Stimulated activated CD4-positive, alpha-beta T cell treated with anti-CD3 and anti-CD28 coated beads, Interleukin-15, amount 100 ng/mL, for 24 hours (primary cell): Measurements from ENCODE around the gene GUCY1B1.
"Not testable (repeated sequence)": the region's sequence is repeated elsewhere in the genome, so short reads cannot be mapped to it uniquely, and the experiment has no call there.

Source experiments
- DNase-seq: peaks from one replicate; pipeline ENCODE4 v3.0.0-alpha.2; 2020

Gene GUCY1B1

DNA sequence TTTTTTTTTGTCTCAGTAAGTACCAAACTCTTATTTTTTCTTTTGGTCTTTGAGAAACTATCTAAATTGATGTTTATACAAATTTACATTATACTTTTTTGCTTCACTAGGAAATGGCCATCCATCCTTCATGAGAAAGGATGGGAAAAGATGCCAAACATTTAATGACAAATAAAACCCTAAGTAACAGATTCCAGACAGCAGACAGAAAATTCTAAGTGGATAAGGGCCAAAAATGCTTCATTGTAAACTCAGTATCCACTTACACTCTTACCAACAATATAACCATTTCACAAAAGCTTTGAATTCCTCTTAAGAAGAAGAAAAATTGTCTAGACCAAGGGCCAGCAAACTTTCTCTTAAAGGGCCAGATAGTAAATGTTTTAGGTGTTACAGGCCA lies 3.5 kb downstream of the GUCY1B1 start:
- DNase-seq: no peak

DNA sequence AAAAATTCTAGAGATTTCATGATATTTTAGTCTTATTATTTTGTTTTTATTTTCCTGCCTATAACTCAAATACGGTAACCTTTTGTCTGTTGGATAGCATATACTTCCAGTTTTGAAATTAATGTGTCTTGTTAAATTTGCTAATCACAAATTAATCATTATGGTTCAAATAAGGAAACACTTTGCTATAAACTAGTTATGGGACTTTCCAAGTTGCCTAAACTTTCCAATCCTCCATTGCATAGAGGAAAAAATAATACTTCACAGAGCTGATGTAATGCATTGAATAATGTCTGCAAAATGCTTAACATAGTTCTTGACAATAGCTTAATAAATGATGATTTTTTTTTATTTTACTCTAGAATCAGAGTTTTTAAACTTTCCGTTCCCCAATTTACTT lies 4.7 kb downstream of the GUCY1B1 start:
- DNase-seq: no peak

DNA sequence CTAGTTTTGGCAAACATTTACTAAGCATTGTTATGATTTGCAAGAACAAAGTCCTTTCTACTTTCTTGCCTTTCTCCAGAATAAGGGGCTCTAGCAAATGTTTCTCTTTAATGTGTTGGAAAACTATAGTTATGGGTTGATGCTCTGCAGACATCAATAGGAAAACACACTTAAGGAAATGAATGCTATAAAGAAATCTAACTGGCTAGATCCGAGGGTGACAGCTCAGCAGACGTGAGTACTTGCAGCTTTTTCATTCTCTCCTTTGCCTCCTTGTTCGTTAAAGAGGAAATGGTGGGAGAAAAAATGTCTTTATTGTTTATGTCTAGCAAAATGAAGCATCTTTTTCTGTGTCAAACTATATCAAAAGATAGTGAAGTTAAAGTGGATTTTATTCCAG lies 6.3 kb downstream of the GUCY1B1 start:
- DNase-seq: no peak

DNA sequence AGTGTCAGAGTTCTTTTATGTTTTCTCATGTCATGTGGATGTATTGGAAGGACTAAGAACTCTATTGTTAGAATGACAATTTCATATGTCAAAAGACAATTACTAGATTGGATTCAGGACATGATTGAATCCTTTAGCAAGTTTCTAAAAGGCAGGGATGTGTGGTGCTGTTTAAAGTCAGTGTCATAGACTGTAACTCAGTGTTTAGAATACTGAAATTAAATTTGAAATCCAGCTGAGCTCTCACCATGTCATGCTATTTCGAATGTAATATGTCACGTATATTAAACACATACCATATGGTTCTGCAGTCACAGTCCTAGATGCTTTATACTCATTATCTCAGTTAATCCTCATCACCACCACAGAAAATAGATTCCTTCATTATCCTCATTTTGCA lies 7.8 kb downstream of the GUCY1B1 start:
- no peak for DNase-seq

DNA sequence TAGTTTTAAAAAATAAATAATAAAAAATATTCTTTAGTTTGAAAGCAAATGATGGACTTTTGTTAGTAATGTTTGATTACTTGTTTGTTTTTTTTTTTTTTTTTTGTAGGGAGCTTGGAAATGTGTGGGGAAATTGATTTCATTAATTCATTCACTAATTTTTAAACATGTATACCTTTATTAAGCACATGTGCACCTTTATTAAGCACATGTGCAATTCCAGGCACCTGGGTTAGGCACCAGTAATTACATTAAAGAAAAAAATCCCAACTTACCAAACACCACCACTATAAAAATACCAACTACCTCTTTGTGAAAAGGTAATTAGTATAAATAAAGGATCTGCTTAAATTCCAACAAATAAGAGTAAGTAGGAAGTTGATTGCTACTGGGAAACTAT lies 9.5 kb downstream of the GUCY1B1 start:
- no peak for DNase-seq

DNA sequence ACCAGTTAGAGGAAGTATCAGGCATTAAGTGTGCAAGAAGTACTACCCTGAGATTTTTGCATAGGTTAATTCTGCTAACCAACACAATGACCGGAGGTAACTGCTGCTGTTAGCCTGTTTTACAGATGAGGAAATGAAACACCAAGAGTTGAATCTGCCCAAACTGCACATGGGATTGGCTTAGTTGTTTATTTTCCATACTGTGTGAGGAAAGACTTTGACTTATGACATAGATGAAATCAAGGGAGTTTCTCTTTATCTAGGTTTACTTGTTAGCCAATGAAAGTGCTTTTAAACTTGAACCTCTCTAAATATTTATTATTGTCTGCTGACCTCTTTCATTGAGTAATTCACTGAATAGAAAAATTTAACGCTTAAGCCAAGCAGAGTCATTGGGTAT lies 10.3 kb downstream of the GUCY1B1 start:
- DNase-seq: no peak

DNA sequence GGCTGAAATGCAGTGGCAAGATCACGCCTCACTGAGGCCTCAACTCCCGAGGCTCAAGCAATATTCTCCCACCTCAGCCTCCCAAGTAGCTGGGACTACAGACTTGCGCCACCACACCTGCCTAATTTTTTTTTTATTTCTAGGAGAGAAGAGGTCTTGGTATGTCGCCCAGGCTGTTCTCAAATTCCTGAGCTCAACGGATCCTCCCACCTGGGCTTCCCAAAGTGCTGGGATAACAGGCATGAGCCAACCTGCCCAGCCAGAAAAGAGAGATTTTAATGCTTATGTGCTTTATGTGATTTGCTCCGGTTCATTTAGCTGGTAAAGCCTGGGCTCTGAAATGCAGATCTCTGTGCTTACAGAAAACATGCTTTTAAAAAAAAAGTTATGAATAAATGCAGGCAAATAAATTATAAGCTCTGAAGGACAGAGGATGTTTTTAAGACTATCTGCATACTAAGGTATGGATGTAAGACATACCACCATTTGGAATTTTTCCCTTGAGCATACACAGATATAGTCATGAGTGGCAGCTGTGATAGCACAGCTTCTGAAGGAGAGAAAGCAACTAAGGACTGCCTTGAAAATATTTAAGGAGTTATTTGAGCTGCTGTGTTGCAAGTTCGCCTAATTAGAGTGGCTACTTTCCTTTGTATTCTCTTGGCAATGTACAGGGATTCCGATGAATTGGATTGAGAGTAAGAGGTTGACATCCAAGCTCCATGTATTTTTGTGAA lies 13.8 kb downstream of the GUCY1B1 start:
- no peak for DNase-seq

DNA sequence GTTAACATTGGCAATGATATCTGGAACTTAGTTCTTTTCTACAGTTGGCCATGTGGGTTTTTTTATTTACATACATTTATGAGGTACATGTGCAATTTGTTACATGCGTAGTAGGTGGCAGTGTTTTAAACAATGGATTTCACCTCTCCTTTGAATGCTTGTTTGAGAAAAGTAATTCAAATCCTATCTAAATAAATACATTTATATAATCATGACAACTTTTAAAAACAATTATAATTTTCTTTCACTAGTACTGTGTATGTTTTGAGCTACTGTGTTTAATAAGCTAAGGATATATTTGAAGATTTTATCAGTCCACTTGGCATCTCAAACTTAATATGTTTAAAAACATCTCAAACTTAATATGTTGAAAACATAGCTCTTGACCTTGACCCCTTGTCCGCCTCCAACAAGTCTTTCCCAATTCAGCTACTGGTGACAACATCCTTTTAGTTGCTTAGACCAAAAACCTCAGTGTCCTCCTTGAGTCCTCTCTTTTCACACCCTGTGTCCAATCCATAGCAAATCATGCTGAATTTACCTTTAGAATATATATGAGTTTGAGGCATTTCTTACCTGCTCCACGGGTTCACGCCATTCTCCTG lies 14.5 kb downstream of the GUCY1B1 start:
- DNase-seq: no peak

DNA sequence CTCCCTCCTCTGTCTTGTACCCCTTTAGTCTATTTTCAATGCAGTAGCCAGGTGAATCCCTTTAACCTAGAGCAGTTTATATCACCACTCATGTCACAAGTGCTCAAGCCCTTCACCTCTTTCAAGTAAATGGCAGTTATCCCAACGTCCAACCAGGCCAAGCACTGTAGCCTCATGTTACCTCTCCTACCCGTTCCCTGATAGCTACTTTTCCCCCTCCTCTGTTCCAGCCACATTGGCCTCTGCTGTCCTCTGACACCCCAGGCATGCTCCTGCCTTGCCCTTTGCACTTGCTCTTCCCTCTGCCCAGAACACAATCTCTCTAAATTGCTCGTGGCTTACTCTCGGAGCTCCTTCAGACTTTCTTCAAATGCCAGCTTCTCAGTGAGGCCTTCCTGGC lies 15.2 kb downstream of the GUCY1B1 start:
- DNase-seq: no peak

DNA sequence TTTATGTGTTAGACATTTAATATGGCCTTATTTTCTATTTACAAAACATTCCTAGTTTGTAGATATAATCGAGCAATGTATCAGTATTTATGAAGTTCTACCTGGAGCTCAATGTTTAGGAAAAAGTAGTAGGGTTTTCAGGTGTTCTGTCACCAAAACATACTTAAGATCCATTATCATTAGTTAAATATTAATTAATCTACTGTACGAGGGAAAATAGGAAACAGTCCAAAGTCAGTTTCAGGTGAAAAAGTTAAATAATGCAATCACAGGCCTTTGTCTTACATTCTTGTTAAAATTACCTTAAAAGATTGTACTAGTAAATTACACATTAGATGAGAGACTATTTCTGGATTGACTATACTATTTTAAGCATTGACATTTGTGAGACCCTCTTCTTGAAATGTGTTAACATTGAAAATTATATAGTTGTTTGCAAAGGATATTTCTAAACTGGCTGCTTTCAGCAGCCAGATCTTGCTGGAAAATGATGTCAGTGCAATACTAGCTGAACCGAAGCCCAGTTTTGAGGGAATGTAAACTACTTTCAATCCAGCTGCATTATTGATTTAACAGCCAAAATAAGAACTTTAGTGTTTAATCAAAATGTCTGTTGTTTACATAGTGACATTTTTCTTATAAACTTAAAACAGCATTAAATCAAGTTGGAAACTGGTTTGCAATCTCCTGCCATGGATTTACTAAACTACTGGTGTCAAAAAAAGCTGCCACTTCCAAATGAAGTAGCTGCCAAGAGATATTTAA lies 19.3 kb downstream of the GUCY1B1 start:
- DNase-seq: no peak

DNA sequence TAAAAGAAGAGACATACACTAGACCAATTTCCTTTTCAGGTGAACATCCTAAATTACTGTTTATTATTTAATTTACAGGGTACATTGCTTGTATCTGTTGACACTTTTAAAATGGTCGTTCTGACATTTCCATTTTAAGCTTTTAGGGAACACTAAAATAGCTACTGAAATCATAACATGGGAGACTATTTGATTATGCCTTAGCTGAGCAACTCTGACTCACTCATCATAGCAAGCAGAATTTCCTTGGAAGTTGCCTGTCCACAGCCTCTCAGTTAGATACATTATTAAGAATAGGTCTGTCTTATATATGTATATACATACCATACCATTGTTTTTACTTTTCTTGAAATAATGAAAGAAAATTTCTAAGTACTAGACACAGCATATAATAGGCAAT lies 22.0 kb downstream of the GUCY1B1 start:
- no peak for DNase-seq

DNA sequence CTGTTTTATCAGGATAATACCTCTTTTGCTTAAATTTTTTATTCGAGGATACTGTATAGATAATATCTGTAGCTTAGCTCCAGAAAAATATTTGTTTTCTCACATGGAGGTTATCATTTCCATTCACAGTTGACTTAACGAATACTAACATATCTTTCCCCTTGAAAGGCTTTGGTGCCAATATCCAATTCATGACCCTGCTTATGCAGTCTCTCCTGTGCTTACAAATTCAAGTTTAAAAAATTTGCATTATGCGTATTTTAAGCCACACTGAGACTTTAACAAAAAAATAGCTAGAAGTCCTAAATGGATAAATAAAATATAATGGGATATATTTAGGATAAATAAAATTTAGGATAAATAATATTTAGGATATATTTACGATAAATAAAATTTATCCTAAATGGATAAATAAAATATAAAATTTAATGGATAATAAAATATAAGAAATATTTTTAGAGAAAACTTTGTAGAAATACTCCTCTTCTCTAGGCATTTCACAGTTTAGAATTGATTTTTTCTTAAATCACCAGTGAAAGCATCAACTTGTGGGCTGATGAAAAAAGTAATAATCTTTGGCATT lies 22.5 kb downstream of the GUCY1B1 start:
- no peak for DNase-seq

DNA sequence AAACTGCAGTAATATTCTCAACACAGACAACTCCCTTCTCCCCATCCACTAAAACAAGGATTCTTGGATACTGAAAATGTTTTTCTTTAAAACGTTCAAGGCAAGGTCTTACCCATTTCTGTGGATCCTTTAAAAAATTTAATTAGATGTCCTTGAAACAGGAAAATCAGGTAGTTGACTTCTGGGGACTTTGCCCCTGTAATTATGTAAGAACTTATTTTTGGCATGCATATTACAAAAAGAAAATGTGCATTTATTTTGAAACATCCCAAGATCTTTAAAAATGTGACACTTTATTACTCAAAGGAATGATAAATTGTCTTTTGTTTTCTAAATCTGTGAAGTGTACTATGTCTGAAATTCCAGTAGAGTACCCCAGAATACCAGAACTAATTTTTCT lies 25.8 kb downstream of the GUCY1B1 start:
- no peak for DNase-seq

DNA sequence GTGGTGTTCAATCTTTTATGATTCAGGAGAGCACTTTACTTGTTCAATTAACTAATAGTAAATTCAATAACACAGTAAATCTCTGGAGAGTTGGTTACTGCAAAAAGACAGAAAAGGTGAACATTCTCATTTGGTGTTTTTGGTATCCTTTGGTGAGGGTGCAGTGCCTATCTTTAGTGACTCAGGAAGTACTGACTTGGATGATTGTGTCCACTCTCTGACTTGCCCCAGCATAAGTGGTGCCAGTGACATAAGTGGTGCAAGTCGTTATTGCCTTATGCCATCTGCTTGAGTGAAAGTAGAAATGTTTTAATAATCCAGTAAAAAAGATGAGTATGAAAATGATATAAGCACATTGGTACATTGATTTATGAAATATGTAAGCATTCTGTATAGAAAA lies 27.0 kb downstream of the GUCY1B1 start:
- DNase-seq: no peak

DNA sequence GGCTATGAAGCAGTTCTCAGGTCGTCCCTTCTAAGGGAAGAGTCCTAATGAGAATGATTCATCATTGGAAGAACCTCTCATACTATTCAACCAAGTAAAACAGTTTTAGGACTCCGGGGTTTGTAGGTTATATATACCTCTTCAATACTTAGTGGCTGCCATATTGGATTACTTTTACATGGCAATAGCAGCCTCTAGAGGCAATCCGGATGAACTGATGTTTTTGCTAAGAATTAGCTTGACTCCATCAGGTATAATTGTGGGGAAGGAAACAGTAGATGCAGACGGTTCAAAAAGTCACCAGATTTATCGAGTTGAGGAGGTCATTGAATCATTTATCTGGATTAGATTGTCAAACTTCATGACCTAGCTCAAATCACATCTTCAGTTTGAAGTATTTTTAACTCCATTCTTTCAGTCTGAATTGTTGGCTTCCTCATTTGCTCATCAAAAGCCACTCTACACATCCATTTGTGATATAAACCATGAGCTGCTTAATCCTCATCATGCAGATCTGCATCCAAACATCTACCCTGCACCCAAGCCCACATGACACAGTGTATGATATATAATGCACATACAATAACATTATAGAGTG lies 28.4 kb downstream of the GUCY1B1 start:
- DNase-seq: peak; percentile 2

DNA sequence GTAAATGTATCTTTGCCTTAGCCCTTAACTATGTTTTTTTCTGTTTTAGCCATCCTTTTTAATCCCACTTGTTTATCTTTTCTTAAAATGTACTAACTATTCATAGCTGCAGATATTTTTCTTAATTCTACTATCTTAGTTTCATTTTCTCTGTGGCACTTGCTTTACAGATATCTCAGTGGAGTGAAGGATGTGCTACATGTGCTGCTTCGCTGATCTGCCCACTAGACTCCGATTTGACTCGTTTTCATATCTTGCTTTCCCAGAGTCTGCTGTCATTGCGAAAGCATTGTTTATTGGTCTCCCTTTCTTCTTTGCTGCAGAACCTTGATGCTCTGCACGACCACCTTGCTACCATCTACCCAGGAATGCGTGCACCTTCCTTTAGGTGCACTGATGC lies 30.6 kb downstream of the GUCY1B1 start:
- no peak for DNase-seq

DNA sequence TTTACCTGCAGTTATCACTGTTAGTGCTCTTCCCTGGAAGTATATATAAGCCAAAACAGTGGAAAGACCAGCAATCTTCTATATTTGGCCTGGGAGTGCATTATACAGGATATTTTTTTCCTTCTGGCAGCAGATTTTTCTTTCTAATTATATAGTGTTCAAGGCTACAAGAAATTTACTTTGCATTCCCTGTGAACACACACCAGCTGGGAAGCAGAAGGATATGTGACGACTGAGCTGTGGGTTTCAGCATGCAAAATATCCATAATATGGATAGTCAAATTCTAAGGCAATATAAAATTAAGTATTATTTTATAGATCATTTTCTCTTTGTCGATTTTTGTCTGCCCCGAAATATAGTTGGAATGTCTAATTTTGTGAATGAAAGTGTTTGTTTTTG lies 31.2 kb downstream of the GUCY1B1 start:
- DNase-seq: no peak

DNA sequence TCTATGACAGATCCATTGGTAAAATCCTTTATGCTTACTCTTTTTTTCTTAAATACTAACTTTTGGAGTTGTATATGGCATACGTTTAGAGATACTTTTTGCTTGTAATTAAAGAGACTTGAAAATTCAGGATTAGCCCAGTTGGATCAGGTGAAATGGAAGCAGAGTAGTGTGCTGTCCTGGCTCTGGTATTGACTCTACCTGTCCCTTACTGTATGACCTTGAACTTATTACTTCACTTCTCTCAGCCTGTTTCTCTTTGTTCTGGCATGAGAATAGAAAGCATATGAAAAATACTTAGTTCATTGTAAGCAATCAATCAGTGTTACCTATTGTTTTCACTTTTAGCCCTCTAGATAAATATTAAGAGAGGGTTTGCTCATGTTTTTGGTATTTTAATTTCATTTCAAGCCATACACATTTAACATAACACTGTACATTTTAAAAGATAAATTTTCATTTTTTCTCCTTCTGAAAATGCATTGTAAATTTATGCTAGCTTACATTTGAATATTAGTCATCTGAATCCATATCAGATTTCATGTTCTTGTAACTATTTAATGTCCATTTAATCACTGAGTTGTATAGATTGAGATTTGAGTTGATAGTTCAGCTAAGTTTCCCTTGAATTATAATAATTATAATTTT lies 35.9 kb downstream of the GUCY1B1 start:
- DNase-seq: no peak

DNA sequence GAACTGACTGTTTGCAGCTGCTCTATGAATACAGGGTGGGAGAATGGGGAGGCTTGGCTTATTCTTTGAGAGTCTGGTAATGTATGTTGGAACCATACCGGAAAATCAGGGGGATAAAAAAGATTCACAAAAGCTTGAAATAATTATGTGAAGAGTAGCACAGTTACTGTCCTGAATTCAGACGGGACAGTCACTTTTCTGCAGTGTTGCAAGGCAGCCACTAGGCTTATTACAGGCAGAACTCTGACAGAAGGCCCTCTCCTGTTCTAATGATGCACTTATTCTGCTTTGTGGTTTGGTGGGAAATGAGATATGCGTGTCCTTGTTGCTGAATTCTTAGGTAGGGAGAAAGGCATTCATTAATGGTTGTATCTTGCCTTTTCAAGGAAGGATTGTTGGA lies 37.2 kb downstream of the GUCY1B1 start:
- DNase-seq: peak; percentile 1

DNA sequence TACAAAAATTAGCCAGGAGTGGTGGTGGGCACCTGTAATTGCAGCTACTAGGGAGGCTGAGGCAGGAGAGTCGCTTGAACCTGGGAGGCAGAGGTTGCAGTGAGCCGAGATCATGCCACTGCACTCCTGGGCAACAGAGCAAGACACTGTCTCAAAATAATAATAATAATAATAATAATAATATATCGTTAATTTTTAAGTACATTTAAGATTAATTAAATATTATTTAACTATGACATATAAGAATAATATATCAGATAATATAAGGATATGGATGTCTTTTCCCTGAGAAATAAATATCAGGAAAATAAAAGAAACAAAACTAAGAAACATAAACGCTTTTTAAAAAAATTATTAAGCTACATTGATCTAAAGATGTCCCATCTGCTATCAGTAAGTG lies 38.8 kb downstream of the GUCY1B1 start:
- DNase-seq: not testable (repeated sequence)

DNA sequence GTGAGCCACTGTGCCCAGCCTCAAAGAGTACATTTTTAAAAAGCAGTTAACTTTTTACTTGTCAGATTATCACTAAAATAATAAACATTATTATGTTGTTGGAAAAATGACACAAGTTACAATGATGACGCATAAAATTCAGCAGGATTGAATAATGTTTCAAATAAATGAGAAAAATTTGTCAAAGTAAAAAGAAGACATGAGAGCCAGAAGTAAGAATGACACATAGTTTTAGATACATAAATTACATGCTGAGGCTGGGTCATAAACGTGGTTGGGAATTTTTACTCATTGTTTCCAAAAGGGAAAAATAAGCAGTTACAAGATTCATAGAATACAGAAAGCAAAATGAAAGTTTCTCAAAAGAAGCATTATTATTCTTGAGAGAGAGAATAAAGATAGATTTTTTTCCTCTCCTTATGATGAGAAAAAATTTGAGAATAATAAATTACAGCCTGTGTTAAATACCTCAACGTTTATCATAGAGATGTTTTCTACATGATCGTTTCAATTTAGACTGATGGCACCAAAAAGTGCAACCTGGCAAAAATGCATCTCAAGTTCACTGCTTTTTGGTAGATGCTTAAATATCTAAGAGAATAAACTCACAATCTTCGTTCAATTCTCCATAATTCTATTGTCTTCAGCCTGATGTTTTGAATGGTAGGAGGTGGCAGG lies 40.4 kb downstream of the GUCY1B1 start:
- DNase-seq: no peak

DNA sequence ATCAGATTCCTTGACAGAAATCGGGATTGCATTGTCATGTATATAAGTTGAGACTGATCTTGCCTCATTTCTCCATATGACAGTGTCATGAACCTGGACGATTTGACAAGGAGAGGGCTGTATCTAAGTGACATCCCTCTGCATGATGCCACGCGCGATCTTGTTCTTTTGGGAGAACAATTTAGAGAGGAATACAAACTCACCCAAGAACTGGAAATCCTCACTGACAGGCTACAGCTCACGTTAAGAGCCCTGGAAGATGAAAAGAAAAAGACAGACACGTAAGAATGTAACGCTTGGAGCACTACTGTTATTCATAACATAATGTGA lies 40.9 kb downstream of the GUCY1B1 start:
- DNase-seq: no peak
